ENCODE measurements around the gene PRDM15. TPM values are rescaled to one million over a fixed set of nuclear protein-coding genes. Genes with fewer than 3 reads are reported as not detected.

Gene PRDM15
- total and polyA plus RNA-seq, 2 experiments from 2014 or later, result 2.3 to 6.4 TPM

DNA sequence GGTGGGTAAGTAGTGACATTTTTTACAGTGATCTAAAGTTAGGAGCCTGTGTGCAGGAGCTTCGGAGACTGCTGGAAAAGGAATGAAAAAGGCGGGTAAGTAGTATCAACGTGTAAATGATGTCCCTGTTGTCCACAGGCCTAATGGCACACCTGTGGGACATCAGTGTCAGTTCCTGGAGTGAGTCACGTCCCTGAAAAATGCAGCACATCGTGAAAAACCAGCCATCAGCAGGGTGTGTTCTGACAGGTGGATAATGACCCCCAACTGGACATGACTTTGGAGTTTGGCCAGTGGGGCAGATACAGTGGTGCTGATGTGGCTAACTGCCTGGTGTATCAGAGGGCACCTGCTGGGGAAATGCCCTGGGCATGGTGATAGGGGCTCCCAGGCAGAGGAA is 12.0 kb upstream of the PRDM15 start:
- no peak overlapping the region for H3K4me3 ChIP-seq
- TF ChIP-seq, protein P1, sequence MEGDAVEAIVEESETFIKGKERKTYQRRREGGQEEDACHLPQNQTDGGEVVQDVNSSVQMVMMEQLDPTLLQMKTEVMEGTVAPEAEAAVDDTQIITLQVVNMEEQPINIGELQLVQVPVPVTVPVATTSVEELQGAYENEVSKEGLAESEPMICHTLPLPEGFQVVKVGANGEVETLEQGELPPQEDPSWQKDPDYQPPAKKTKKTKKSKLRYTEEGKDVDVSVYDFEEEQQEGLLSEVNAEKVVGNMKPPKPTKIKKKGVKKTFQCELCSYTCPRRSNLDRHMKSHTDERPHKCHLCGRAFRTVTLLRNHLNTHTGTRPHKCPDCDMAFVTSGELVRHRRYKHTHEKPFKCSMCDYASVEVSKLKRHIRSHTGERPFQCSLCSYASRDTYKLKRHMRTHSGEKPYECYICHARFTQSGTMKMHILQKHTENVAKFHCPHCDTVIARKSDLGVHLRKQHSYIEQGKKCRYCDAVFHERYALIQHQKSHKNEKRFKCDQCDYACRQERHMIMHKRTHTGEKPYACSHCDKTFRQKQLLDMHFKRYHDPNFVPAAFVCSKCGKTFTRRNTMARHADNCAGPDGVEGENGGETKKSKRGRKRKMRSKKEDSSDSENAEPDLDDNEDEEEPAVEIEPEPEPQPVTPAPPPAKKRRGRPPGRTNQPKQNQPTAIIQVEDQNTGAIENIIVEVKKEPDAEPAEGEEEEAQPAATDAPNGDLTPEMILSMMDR (IDR thresholded peaks at IDR 0.05; ENCODE audit: low read depth, low read length), result no peak

DNA sequence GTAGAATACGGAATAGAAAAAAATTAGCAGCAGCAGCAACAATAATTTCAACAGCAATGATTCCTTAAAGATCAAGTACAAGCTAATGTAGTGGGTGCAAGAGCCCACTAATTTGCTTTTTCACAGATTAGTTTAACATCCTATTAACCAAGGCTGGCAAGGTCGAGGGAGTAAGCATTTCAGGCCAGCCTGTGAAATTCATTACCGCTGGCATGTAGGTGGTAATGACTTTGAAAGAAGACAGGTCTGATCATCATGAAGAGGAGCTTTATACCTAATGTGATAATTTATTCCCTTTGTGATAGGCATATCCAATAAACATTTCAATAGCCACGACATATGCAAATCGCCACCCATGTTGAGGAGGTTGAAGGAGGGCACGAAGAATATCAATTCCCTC is 11.2 kb upstream of the PRDM15 start:
- Histone ChIP-seq H3K4me3 (no peak overlapping the region), H3K36me3 (no peaks in the 10 kb centered on the region), H3K4me1 (ENCODE audit: low read depth) (no peaks in the 10 kb centered on the region), H3K27ac (no peak overlapping the region), H3K27me3 (no peaks in the 10 kb centered on the region), H3K9me3 (ENCODE audit: low read depth) (no peaks in the 10 kb centered on the region)
- DNase-seq (ENCODE audit: low read depth in 1 of 2, low spot score in 1 of 2), result no peak
- TF ChIP-seq, protein P1 (IDR thresholded peaks at IDR 0.05; ENCODE audit: low read depth, low read length), result no peak

More for the DNA sequence above, 12.0 kb upstream of the PRDM15 start:
- Histone ChIP-seq H3K4me1 (ENCODE audit: low read depth) (no peaks in the 10 kb centered on the region), H3K27me3 (no peaks in the 10 kb centered on the region), H3K36me3 (no peaks in the 10 kb centered on the region), H3K27ac (no peak overlapping the region), H3K9me3 (ENCODE audit: low read depth) (no peaks in the 10 kb centered on the region)
- no peak for DNase-seq (ENCODE audit: low read depth in 1 of 2, low spot score in 1 of 2)

DNA sequence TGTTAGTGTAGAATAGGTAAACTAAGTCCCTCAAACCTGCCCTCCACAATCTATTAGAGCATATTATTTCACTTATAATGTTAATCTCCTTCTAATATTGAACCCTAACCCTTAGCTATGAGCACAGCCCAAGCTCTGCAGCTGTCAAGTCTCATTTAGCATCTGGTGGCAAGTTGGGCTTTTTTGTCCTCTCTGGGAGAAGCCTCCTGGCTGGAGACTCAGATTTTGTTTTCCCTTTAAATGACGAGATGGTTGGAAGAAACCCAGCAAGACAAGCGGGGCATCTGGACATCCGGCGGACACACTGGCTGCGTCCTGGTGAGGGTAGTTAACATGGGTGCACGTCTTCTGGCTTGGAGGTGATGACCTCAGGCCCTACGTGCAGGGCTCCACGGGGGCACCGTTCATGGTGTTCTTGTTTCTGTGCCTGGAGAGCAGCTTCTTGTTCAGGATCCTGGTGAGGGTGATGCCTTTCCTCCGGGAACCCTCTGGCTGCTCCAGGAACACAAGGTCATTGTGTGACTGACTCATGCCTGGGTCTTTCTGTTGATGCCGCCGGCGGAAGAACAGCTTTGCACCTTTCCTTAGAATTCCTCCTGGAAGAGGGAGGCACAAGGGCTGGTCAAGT is 9.7 kb upstream of the PRDM15 start:
- H3K27me3 ChIP-seq, result no peaks in the 10 kb centered on the region
- TF ChIP-seq, protein P1 (IDR thresholded peaks at IDR 0.05; ENCODE audit: low read depth, low read length), result no peak
- no peak for DNase-seq (ENCODE audit: low read depth in 1 of 2, low spot score in 1 of 2)
- no peak overlapping the region for H3K4me3 ChIP-seq
- no peak overlapping the region for H3K27ac ChIP-seq
- no peaks in the 10 kb centered on the region for H3K9me3 ChIP-seq (ENCODE audit: low read depth)
- no peaks in the 10 kb centered on the region for H3K4me1 ChIP-seq (ENCODE audit: low read depth)
- H3K36me3 ChIP-seq, result no peaks in the 10 kb centered on the region

DNA sequence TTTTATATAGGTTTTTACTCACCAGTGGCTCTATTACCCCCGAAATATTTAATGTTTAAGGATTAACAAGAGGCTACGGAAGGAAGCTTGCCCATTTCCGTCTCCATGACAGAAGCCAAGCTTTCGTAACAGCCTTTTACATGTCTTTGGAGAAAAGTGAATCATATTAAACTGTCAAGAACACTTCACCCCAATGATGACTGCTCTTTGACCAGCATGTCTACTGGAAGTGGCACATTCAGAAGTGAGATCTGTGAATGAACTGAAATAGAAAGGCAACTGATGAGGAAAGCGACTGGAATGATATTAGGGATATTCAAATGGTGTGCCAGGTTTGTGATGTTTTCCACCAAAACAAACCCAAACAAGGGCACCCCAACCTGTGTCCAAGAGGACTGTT is 8.5 kb upstream of the PRDM15 start:
- Histone ChIP-seq H3K4me3 (no peak overlapping the region), H3K27ac (no peak overlapping the region), H3K9me3 (ENCODE audit: low read depth) (no peaks in the 10 kb centered on the region), H3K27me3 (no peaks in the 10 kb centered on the region), H3K4me1 (ENCODE audit: low read depth) (no peaks in the 10 kb centered on the region), H3K36me3 (no peaks in the 10 kb centered on the region)
- TF ChIP-seq, protein P1 (IDR thresholded peaks at IDR 0.05; ENCODE audit: low read depth, low read length), result no peak
- no peak for DNase-seq (ENCODE audit: low read depth in 1 of 2, low spot score in 1 of 2)

DNA sequence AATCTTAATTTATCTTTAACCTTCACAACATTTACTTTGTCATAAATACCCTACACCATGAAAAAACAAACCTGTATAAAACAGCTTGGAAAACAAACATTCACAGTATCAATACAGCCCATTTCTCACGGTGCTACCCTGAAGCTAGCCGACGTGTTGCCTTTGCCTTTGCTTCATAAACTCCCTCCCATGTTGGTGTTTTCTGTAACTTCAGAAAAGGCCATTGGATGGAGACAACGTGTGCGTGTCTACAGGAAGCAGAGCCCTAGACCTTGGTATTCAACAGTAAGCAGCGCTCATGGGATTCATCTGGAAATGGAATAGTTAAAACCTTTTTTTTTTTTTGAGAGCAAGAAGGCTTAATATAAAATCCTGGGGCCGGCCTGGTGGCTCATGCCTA is 7.2 kb upstream of the PRDM15 start:
- no peak overlapping the region for H3K4me3 ChIP-seq
- H3K27me3 ChIP-seq, result no peaks in the 10 kb centered on the region
- TF ChIP-seq, protein P1 (IDR thresholded peaks at IDR 0.05; ENCODE audit: low read depth, low read length), result no peak
- H3K4me1 ChIP-seq (ENCODE audit: low read depth), result no peaks in the 10 kb centered on the region
- no peaks in the 10 kb centered on the region for H3K9me3 ChIP-seq (ENCODE audit: low read depth)
- no peak overlapping the region for H3K27ac ChIP-seq
- H3K36me3 ChIP-seq, result no peaks in the 10 kb centered on the region
- DNase-seq (ENCODE audit: low read depth in 1 of 2, low spot score in 1 of 2), result no peak

All from cardiac muscle cell (in vitro differentiated cells and primary cell).